HG03159 (cell line): ENCODE measurements around the gene KHDC1L.
"Not testable (repeated sequence)": the region's sequence is repeated elsewhere in the genome, so short reads cannot be mapped to it uniquely, and the experiment has no call there.

Experiments
- ATAC-seq: cut with Tn5 transposase; IDR thresholded peaks from one replicate; pipeline ENCODE4 v1.9.1; 2021; ENCODE audit warnings: mild to moderate bottlenecking, moderate library complexity; ENCODE audit not compliant: unreplicated experiment

The KHDC1L gene, protein sequence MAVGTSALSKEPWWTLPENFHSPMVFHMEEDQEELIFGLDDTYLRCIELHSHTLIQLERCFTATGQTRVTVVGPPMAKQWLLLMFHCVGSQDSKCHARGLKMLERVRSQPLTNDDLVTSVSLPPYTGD

DNA sequence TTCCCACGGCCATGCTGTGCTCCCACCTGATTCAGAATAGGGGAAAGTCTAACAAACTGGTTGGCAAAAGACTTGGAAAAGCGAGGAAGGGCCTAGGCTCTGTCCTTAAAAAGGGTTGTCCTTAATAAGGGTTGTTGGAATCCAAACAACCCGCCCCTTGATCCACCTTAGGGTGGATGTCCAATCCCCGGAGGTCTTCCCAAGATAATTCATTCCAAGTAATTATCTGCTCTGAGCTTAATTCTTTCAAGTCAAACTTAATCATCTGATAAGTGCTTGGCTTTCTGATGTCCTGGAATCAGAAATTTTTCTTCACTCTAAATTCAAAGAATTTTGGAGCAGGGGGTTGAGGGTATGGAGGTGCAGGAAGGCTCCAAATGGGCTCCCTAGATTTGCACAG lies at the start of gene KHDC1L:
TSS of gene KHDC1L (minus strand) at position 101 of the 400 bp plus-strand sequence. CDS start at position 13, 88 bp downstream.
- no peak for ATAC-seq

DNA sequence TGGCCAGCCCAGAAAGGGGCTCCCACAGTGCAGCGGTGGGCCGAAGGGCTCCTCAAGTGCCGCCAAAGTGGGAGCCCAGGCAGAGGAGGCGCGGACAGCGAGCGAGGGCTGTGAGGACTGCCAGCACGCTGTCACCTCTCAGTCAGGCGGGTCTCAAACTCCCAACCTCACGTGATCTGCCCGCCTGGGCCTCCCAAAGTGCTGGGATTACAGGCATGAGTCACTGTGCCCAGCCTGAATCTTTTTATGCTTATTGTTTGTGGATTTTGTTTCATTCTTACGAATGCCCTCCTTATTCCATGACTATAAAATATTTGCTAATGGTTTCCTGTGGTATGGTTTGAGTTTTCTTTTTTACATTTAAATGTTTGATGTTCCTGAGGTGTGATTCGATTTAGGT lies 44.0 kb upstream of the KHDC1L start:
- not testable (repeated sequence) for ATAC-seq

DNA sequence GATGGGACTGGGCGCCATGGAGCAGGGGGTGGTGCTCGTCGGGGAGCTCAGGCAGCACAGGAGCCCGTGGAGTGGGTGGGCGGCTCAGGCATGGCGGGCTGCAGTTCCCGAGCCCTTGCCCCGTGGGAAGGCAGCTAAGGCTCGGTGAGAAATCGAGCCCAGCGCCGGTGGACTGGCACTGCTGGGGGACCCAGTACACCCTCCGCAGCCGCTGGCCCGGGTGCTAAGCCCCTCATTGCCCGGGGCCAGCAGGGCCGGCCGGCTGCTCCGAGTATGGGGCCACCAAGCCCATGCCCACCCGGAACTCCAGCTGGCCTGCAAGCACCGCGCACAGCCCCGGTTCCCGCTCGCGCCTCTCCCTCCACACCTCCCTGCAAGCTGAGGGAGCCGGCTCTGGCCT lies 43.6 kb upstream of the KHDC1L start:
- ATAC-seq, result not testable (repeated sequence)

DNA sequence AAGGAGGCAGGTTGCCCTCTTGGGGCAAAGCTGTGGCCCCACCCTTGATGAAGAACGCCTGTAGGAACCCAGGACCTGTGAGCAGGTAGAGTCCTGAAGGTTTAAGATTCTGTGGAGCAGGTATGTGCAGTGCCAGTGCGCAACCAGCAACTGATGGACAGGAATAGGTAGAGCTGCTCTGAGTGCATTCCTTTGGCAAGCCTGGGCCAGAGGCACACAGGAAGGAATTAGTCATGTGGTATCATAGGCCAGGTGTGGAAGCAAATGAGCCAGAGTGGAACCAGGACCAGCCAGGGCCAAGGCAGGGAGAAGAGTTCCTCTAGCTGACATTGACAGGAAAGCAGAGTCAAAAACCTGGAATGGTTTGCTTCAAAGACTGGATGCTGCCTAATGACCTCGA lies 39.1 kb upstream of the KHDC1L start:
- ATAC-seq, result no peak

DNA sequence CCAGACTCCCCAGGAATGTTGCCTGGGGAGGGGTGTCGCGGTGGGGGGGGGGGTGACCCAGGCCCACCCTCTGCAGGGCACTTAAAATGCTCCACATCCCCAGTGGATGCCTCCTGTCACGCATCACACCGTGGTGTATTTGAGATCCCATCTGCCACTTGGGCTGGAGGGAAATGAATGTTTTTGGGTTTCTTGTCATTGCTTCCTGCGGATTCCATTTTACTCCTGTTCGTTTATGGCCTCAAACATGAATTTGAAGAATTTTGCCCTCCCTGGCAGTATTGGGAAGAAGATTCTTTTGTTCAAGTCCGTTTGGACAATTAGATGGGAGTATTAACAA lies 38.2 kb upstream of the KHDC1L start:
- ATAC-seq, result peak; percentile 8

DNA sequence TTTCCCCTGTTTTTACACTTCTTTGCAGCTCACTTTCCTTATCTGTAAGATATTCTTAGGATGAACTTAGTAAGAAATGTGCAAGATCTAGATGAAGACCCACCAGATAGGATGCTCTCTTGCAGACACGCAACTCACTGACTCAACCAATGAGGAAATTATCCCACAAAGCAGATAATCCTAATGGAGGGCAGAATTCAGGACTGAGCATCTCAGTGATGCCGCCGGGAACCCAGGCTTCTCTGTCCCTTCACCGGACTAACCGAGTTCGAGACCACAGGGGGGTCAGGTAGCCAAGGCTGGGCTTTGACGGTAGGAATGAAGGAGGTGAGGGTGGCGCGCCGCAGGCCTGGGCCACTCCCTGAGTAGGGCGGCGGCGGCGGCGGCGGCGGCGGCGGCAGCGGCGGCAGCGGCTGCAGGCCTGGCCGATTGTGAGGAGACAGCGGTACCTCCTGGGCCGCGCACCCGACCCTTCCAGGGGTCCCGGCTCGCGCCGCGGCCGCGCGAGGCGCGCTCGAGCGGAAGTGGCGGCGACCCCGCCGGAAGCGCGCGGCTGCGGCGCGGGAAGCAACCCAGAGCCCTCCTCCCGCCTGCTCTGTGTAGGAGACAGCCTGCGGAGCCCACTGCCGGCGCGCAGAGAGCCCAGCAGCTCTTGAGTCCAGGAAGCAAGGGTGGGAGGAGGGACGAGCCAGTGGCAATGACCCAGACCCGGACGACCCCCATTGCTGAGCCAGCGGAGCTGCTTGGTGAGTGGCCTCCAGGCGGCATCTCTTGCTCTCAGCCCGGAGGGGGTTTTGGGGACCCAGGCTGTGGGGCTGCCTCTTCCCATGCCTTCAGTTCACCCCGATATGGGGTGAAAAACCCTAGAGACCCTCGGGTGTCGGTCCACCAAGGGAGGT lies 37.6 kb upstream of the KHDC1L start, which contains the start of gene KHDC1:
TSS of gene KHDC1 (minus strand) at position 526 of the 899 bp plus-strand sequence. CDS start 20,679 bp downstream, outside the sequence.
- ATAC-seq, result peak; percentile 88

DNA sequence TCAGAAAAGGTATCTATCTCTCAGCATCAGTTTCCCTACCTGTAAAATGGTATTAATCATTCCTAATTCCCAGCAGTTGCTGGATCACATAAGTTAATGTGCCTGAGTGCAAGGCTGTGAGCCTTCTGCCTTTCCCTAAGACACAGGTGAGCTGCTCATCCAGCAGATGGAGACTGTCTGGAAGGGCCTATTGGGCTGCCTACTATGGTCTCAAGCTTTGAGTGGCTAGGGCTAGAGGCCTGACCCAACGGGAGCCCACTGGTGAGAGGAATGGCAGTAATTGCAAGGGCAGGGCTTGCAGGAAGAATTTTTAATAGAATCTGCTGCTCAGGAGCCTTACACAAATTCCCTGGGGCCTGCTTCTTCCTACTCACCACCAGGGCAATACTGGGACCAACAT lies 33.4 kb upstream of the KHDC1L start:
- ATAC-seq, result no peak

DNA sequence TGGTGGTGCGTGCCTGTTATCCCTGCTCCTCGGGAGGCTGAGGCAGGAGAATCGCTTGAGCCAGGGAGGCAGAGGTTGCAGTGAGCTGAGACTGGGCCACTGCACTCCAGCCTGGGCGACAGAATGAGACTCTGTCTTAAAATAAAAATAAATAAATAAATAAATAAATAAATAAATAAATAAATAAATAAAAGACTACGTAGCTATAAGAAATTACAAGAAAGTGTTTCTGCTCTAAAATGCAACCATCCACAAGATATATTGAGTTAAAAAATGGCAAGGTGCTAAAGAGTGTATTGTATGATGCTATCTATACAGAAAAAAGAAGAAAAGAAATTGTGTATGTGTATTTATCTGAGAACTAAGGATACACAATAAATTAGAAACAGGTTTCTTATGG lies 29.0 kb upstream of the KHDC1L start:
- ATAC-seq, result not testable (repeated sequence)

DNA sequence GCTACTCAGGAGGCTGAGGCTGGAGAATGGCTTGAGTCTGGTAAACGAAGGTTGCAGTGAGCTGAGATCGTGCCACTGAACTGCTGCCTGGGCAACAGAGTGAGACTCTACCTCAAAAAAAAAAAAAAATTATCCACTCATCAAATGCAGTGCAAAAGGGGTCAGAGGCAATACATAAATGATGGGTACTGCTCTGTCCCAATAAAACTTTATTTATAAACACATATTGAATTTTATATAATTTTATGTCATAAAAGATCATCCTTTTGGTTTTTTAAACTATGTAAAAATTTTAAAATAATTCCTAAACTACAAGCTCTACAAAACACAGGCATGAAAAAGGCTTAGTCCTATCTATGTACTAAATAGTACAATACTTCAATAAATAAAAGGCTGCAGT lies 27.4 kb upstream of the KHDC1L start:
- ATAC-seq, result no peak

DNA sequence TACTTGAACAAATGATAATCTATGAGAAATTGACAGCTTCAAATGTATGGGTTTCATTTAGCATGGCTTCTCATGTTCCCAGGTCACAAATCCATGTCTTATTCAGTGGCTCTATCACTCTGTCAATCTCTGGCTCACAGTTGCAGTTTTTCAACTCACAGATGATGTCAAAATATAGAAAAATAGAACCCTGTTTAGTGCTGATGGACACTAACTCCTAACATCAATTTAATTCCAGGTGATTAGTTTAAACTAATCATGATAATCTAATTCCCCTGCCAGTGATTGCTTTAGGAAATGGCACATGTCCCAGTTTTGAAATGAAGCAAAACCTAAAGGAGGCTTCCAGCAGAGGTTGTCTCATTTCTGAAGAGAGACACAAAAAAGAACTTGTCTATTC lies 24.7 kb upstream of the KHDC1L start:
- no peak for ATAC-seq

DNA sequence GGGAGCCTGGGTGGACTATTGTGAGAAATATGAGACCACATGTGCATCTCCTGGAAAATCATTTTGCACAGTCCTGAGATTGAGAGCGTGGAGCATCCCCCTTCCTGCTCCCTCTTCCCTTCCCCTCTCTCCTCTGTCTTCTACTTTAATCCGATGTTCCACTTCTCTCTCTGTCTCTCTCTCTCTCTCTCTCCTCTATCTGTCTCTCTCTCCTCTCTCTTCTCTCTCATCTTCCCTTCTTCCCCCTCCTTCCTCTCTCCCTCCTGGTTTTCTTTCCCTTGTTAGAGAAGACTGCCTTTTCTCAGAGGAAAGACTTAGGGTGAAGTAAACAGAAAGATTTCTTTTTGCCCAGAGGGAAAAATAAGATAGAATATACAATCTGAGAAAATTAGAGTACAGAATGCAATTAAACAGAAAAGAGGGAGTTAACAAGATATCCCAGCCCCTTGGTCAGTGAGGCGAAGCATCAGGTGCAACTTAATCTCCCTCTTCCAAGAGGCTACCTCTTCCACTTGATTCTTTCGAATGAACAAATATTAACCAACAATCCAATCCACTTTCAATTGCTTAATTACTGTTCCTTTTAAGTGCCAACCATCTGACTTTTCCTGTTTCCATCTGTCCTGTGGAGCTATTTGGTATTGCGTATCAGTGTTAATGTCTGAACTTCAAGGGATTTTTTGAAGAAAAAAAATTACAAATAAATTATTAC lies 23.1 kb upstream of the KHDC1L start:
- ATAC-seq, result no peak

DNA sequence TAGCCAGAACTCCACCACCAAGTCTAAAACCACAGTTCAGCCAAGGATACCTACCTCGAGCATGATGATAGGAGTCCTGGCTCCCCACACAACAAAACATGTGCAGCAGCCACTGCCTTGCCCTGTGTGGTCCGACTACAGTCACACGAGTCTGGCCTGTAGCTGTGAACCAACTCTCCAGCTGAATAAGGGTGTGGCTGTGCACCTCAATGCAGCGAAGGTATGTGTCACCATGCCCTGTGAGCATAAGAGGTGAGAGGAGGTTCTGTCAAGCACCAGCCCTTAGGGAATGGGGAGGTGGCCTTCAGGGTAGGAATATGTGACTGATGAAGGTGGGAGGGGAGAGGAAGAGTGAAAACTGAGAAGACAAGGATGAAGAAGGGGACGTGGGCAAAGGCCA lies 16.7 kb upstream of the KHDC1L start:
- no peak for ATAC-seq

DNA sequence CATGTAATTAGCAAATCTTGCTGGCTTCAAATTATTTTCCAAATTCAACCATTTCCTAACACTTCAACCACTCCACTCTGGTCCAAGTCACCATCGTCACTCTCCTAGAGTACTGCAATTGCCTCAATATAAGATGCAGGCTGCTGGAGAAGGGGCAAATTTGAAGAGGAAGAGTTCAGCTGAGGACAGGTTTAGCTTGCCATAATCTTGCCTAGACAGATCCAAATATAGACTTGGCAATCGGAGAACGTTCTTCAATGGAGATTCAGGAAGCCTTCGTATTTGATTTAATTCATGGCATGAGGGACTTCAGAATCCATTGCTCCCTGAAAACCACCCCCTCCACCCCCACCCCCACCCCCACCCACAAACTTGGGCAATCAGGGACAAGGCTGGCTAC lies 15.4 kb upstream of the KHDC1L start:
- no peak for ATAC-seq

DNA sequence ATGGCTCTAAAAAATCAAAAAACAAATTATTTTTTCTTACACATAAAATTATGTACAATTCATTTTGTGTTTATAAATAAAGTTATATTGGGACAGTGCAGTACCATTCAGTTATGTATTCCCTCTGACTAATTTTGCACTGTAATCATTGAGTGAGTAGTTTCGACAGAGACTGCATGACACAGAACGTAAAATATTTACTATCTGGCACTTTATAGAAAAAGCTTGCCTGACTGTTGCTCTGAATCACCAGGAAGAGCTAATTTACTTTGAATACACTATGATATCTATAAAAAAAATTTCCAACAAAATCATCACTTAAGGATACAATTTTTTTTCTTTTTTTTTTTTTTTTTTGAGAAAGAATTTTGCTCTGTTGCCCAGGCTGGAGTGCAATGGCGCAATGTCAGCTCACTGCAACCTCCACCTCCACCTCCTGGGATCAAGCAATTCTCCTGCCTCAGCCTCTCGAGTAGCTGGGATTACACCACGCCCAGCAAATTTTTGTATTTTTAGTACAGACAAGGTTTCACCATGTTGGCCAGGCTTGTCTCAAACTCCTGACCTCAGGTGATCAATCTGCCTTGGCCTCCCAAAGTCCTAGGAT lies 11.0 kb upstream of the KHDC1L start:
- ATAC-seq, result no peak

DNA sequence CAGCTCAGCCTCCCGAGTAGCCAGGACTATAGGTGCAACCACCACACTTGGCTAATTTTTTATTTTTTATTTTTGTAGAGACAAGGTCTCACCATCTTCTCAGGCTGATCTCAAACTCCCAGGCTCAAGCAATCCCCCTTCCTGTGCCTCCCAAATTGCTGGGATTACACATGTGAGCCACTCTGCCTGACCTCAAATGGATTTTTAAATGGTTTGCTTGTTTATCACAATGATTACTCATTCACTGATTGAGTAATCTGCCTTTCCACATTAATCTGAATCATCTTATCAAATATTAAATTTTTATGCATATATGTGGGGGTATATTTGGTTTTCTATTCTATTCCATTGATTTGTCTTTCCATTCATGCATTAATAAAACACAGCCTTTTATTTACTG lies 9.4 kb upstream of the KHDC1L start:
- no peak for ATAC-seq

DNA sequence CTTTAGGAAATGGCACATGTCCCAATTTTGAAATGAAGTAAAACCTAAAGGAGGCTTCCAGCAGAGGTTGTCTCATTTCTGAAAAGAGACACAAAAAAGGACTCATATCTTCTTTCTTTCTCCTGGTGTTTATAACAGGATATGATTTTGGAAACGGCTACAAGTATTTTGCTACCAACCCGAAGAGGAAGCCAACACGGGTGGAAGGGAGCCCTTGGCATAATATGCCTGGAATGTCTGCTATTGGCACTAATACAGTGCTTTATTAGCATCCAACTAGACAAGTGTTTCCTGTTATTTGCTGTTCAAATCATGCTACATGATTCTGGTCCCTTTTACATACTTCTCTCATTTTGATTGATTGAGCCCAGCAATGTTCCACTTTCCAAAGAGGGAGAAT lies 8.7 kb upstream of the KHDC1L start:
- ATAC-seq, result not testable (repeated sequence)

DNA sequence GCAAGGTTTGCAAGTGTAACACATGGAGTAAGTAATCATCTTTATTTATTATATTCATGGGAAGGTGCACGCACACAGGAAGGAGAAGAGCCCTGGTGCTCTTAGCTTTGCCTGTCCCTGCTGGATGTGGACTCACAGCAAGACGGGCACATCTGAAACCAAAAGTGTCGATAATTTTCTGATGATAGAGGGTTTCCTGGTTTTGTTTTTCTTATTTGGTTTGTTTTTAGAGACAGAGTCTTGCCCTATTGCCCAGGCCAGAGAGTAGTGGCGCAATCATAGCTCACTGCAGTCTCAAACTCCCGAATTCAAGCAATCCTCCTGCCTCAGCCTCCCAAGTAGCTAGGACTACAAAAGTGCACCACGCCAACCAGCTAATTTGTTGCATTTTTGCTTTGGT lies 7.8 kb upstream of the KHDC1L start:
- no peak for ATAC-seq

DNA sequence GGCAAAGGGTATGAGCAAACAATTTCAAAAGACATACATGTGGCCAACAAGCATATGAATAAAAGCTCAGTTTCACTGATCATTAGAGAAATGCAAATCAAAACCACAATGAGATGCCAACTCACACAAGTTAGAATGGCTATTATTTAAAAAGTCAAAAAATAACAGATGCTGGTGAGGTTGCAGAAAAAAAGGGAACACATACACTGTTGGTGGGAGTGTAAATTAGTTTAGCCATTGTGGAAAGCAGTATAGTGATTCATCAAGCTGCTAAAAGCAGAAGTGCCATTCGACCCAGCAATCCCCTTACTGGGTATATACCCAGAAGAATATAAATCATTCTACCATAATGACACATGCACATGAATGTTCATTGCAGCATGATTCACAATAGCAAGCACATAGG lies 6.7 kb upstream of the KHDC1L start:
- ATAC-seq, result no peak

DNA sequence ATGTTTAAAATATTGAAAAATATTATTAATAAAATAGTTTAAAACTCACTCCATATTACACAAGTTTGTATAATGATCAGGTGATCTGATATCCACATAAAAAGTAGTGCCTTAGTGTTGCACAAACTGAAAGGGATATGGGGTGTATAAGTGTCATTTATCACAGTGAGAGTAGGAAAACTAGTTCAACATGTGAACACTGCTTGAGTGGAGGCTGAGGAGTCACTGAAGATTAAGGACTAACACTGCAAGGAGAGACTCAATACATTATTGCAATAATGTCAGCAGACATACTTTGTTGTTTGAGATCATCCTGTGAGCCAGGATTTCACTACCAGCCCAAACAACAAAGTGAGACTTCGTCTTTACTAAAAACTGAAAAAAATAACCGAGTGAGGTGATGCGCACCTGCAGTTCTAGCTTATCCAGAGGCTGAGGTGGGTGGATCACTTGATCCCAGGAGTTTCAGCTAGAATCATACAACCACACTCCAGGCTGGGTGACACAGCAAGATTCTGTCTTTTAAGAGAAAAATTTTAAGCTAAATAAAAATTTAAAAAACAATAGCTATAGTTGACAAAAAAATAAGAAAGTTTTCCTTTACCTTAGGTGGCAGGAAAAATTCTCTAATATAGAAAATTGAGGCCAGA lies 2.4 kb upstream of the KHDC1L start:
- no peak for ATAC-seq

DNA sequence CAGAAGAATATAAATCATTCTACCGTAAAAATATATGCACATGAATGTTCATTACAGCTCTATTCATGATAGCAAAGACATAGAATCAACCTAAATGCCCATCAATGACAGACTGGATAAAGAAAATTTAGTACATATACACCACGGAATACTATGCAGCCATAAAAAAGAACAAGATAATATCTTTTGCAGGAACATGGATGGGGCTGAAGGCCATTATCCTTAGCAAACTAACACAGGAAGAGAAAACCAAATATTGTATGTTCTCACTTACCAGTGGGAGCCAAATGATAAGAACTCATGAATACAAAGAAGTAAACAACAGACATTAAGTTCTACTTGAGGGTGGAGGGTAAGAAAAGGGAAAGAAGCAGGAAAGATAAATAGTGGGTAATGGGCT lies 8.4 kb downstream of the KHDC1L start:
- no peak for ATAC-seq

DNA sequence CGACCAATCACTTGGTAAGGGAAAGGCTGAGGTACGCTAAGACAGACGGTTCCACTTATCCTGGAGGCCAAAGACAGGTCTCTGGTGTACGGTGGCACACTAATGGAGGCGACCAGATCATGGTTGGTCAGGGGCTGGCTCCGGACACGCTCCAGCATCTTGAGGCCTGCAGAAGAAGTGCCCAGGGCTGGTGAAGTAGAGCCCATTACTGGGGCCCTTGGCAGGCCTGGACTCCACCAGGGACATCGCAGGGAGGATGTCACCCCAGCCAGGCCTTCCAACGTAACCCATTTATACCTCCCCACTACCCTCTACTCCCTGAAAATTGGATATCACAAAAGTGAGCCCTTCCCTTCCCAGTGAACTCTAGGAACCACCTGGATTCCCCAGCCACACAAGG lies 16.2 kb downstream of the KHDC1L start:
- ATAC-seq, result no peak
